Stimulated activated CD4-positive, alpha-beta T cell treated with anti-CD3 and anti-CD28 coated beads, Interleukin-1b, Interleukin-23, amount 100 ng/mL, for 4 hours (primary cell): ENCODE measurements around the gene RTKN2.

Experiments used
- DNase-seq, 2 donors: peaks; one replicate each; pipeline ENCODE4 v3.0.0-alpha.2; 2020; ENCODE audit warnings: low read depth in 2 of 2

The RTKN2 gene

DNA sequence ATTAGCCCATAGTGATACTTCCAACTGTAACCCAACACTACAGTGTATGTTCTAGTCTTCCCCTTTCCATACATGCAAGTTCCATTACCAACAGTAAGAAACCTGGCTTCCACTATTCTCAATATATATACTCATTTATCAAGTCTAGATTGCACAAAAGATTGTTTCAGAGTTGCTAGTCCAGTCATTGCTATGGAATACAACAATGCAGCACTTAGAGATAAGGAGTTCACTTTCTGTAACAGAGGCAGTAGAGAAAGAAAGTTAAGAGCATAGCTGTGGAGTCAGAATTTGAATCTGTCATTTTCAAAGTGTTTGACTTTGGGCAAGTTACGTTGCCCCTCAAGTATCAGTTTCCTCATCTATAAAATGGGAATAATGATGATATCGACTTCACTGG is 90.1 kb downstream of the RTKN2 start:
- DNase-seq: no peak

DNA sequence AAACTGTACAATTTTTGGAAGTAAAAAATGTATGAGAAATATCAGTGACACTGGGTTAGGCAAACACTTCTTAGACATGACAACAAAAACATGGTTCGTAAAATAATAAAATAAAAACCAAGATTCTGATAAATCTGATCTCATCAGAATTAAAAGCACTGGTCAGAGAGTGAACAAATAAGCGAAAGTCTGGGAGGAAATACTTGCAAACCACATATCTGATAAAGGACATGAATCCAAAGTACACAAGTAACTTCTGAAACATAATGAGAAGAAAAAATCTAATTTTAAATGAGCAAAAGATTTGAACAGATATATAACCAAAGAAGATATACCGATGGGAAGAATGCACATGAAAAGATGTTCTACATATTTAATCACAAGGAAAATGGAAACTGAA is 91.5 kb downstream of the RTKN2 start:
- no peak for DNase-seq

DNA sequence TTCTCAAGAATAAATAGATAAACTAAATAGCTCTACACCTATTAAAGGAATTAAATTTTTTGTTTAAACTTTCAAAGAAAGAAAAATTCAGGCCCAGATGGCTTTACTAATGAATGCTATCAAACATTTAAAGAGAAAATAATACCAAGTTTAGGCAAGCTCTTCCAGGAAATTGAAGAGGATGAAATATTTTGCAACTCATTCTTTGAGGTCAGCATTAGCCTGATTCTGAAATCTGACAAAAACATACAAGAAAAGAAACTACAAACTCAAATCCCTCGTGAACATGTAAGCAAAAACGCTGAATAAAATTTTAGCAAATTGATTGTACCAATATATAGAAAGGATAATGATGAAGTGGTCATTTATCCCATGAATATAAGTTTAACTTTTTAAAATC is 93.4 kb downstream of the RTKN2 start:
- DNase-seq: no peak

DNA sequence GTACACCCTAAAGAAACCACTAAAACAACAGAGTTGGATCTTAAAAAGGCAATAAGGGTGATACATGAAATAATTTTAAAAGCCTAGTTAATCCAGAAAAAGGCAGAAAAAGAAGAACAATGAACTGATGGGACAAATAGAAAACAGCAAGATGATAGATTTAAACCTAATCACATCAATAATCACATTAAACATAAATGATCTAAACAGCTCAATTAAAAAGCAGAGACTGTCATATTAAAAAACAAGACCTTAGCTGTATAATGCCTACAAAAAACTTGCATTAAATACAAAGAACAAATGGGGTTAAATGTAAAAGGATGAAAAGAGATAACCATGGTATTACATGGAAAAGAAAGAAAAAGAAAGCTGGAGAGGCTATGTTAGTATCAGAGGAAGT is 96.2 kb downstream of the RTKN2 start:
- no peak for DNase-seq

DNA sequence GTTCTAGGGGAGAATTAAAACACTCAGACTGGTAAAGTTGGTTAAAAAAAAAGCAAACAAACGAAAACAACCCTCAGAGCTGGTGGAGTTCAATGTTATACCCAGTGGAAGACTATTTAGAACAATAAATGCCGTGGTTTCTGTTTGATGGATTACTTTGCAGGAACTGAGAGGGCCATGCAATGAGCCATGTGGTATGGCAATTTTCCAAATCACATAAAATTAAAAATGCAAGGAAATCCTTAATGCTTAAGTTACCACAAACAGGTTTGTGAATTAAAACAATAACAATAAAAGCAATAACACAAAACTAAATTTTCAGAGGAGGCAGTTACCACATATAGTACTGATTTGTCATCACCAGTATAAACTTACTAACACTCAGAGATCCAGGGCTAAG is 96.9 kb downstream of the RTKN2 start:
- DNase-seq: no peak

DNA sequence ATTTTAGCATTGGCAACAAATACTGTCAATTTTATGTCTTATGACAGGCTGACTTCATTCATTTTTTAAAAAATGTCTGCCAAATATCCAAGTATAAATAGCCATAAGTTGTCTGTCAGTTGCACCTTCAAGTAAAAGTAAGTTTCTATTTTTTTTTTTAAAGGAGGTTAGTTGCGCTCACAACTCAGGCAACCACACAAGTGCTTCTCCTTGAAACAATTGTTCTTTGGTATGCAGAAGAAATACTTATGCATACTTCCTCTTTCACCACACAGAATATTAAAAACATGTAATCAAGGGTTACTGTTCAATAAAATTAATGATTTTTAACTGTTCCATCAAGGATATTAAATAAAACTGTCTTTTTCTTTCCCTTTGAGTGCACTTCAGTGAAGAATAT is 97.9 kb downstream of the RTKN2 start:
- DNase-seq: no peak

DNA sequence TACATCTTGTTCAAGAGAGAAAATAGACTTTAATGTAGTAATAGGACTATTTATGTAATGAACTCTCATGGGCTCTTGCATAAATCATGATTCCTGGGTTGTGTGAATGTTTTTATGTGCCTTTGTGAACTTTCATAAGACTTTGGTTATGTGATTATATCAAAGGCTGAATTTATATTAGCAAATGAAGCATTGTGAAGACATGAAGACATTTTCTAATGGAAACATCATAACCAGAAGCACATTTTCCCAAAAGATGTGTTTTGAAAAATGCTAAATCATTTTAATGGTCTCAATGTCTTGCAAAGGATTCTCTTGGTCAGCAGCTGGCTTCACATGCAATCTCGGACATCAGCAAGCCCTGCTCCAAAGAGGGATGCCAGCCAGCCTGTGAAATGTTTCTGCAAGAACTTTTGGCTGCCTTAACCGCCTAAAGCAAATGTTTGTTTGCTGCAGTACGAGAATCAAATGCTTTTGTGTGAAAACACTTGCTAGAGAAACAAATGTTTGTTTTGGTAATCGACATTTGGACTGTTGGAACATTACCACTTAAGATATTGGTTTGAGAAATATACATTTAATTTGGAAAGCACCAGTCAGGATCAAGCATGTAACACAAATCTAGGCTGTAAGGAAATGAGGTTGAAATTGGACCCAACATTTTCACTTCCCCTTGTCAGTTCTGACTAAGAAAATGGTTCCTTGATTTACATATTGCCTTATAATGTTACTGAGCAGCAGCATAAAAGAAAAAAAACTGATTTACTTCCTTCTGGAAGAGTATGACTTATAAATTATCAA is 102.1 kb downstream of the RTKN2 start:
- DNase-seq: no peak

DNA sequence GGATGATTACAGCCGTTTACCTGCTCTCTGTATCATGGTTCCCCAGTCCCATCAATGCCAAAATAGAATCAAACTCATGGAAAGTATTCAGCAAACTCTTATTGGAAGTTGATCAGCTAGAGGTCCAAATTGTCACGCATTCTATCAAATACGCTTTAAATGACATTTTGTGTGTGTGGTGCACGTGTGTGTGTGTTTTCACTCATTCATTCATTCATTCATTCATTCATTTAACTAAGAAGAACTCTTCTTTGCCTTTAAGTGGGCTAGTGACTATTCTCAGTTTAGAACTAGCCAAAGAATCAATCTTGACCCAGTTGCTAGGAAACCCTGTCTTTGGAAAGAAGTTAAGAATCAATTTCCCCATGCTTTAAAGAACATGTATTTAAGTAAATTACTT is 102.8 kb downstream of the RTKN2 start:
- DNase-seq: no peak

DNA sequence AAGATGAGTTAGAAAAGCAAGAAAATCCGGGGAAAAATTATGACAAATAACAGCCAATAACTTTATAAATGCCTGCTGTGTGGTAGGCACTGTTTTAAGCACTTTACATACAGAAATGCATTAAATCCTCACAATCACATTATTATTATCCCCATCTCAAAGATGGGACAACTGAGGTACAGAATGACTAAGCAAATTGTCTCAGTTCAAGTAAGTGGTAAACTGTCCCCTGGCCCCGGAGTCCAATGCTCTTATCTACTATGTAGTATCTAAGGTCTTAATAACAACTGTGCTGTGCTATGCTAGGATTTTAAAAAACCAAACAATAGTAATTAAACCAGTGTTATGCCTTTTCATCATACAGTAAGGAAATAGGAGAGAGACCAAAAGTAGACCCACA is 105.6 kb downstream of the RTKN2 start:
- DNase-seq: no peak

DNA sequence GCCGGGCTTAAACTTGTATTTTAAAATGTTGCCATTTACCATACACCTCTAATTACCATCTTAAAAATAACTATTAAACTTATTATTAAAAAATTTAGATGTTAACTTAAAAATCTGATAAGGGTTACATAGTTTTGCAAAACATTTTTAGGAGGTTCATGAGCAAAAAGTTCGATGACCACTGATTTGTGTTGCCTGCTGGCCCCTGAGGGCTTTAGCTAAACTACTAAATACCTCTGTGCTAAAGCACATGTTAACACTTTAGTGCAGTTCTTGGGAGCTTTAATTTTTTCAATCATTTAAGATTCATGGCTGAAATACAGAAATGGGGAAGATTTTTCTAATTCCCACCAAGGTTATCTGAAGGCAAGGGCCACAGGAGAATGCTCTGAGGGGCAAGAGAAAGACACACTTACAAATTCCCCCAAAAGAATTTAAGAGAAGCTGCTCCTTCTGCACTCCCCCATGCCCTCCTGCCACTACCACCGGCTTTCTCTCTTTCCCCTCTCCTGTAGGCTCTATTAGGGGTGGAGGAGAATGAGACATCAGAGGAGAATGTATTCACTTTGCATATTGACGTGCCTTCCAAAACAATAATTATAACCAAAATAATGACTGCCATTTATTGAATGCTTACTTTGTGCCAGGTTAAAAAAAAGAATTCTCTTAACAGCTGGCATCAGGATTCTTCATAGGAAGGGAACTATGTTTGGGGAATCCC is 106.2 kb downstream of the RTKN2 start:
- DNase-seq: no peak

DNA sequence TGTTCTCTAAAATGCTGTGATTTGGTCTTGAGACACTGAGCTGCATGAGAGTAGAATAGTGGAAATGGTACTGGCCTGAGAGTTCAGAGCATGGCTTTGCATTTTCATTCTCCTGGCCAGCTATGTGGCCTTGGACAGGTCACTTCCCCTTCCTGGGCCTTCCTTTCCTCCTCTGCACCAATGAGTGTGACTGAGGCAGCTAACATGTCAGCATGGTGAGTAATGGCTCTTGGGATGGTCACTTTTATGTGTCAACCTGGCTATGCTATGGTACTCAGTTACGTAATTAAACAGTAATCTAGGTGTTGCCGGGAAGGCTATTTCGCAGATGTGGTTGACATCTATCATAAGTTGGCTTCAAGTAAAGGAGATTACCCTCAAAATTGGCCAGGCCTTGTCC is 109.3 kb downstream of the RTKN2 start:
- DNase-seq: no peak

DNA sequence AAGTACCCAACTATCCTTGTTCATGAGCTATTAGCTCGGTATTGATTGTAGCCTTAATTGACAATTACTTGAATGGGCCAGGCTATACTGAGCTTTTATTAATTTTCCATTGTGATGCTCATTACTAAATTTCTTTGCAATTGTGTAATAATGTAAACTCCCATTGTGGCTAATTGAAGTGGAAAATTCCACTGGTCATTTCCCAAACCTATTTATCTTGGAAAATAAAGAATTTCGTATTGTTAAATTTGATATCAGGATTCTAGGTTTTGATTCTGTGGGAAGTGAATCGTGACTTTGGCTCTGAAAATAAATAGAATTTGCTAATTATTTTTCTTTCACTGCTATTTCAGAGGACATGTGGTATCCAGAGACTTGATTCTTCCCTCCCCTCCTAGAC is 111.0 kb downstream of the RTKN2 start:
- no peak for DNase-seq

DNA sequence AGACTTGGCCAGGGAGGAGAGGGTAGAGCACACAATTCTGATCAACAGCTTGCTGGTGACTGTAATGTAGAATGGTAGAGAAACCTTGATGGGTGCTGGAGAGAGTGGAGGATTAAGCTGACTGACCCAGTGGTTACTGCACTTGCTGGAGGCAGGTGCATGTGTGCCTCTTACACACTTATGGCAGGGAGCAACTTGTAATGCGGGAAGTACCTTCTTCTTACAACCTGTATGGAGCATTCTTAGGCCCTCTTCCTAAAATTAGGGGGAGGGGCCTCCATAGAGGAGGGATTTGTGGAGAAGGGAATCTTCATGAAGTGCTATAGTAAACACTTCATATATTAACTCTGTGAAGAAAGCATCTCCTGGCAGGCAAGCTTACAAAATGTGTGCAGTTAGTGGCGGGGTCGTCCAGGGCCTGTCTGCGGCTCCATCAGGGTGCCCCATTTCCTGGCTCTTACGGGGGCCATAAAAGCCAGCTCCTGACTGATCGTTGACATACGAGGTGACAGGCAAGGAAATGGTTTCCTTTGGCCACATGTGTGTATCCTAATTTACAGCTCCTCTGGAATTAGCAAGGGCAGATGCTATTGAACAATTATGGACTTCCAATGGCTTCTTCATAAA is 113.5 kb downstream of the RTKN2 start:
- no peak for DNase-seq

DNA sequence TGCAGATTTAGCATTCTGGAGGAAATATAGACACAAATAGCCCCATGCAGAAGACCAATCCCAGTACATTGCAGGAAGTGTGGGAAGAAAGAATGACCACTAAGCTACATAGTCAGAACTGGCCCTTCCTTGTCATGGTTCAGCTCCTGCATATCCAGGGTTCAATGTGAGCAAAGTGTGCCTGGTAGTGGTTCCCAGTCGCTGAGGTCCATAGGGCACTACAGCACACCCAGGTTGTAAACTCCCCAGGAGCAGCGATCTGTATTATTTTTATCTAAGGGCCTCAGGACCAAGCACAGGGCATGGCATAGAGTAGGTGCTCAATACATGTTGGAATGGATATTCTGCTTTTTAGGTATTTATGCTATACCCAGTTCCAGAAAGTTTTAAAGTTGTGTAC is 114.4 kb downstream of the RTKN2 start:
- no peak for DNase-seq

DNA sequence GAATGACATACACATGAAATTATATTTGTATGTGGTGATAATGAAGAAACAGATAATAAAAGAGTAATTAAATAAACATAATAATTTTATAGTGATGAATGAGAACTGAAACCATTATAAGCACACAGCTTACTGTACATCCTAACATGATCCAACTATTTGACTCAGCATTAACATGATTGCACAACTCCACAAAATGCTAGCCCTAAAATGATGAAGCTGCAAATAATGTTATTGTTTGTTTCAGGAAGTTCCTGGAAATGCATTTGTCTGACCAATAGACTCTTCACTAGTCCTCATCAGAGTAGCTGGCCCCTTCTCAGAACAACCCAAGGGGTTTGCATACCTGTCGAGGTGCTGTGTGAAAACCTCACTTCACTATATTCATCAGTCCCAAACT is 115.5 kb downstream of the RTKN2 start:
- no peak for DNase-seq

DNA sequence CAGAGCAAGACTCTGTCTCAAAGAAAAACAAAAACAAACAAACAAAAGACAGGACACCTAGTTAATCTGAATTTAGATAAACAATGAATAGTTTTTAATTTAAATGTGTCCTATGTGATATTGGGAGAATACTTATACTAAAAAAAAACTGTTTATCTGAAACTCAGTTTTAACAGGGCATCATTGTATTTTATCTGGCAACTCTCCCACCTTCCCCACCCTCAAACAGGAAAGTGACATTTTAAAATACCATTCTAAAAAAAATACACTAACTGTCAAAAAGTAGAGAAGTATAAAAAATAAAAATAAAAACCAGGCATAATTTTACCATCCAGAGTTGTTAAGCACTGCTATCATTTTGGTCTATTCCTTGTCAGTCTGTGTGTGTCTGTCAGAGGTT is 119.0 kb downstream of the RTKN2 start:
- DNase-seq: no peak

DNA sequence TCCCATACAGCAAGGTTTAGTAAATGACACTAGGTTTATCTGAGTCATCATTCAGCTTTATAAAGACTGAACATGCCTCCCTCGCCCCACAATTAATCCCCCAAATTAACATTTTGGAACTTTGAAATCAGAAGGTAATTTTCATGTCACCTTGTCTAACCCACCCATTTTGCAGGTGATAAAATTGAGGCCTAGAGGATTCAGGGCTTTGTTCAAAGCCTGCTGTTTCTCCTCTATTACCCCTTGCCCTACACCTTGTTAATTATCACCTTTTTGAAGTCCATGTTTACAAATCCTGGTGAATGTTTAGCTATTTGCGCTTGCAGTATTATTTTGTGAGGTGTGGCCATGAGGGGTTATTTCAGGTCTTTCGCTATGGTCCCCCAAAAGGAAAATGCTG is 120.5 kb downstream of the RTKN2 start:
- DNase-seq: no peak

DNA sequence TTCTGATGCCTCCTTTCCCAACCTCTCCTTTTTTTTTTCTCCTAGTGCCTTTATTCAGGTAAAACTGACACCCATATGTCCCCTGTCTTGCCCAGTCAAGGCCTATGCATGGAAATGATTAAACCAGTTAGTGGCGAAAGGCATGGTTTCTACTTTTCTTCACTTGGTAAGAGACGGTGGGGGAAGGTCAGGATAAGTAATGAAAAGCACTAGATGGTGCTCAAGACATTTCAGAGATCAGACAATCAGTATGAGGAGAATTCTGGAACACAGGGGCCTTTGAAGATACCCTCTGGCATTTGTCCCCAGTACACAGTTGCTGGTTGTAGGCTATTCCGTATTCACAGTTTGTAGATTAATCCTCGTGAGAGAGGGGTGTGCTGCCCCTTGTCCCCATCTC is 121.2 kb downstream of the RTKN2 start:
- DNase-seq: no peak

DNA sequence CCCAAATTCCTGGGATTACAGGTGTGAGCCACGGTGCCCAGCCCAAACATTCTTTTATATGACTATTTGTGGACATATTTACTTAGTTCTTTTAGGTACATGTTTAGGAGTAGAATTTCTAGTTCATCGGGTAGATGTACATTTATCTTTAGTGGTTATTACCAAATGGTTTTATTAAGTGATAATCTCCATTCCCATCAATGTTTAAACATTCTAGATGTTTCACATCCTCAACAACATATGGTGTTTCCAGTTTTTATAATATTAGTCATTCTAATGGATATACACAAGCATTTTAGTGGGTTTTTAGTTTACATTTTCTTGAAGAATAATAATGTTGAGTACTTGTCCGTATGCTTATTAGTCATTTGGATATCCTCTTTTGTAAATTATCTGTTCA is 131.7 kb downstream of the RTKN2 start:
- no peak for DNase-seq

DNA sequence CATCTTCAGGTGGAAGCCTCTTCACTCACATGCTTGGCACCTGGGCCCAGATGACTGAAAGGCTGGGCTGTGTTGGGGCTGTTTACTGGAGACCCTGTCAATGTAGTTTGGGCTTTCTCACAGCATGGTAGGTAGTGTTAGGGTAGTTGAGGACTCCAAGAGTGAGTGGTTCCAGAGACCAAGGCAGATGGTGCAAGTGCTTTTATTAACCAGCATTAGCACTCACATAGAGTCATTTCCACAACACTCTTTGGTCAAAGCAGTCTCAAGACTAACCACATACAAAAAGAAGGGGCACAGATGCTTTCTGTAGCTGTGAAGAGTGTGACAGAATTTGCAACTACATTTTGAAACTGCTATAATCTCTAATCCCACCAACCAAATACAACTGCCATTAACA is 135.0 kb downstream of the RTKN2 start:
- no peak for DNase-seq
